GM18907 (cell line): ENCODE measurements around the gene TNRC6C.
"Not testable (repeated sequence)": the region's sequence is repeated elsewhere in the genome, so short reads cannot be mapped to it uniquely, and the experiment has no call there.

Source experiments
- ATAC-seq: cut with Tn5 transposase; IDR thresholded peaks from one replicate; pipeline ENCODE4 v1.9.1; 2021; ENCODE audit warnings: mild to moderate bottlenecking, moderate library complexity; ENCODE audit not compliant: unreplicated experiment

The TNRC6C gene

GRCh38 chr17:78041386-78042179 lies 83.1 kb downstream of the TNRC6C start:
- no peak for ATAC-seq

GRCh38 chr17:78042542-78042941 lies 84.0 kb downstream of the TNRC6C start:
- ATAC-seq, result no peak

- no peak for ATAC-seq
Observed at GRCh38 chr17:78043031-78043430, 84.5 kb downstream of the TNRC6C start.

GRCh38 chr17:78044280-78044835 lies 85.9 kb downstream of the TNRC6C start:
- ATAC-seq, result no peak

- ATAC-seq, result no peak
Observed at GRCh38 chr17:78045316-78045715, 86.8 kb downstream of the TNRC6C start.

- ATAC-seq, result no peak
Observed at GRCh38 chr17:78046923-78047322, 88.4 kb downstream of the TNRC6C start.

- ATAC-seq, result no peak
Observed at GRCh38 chr17:78048346-78049292, 90.1 kb downstream of the TNRC6C start.

- no peak for ATAC-seq
Observed at GRCh38 chr17:78049609-78050008, 91.1 kb downstream of the TNRC6C start.

GRCh38 chr17:78051186-78051972 lies 92.9 kb downstream of the TNRC6C start:
- ATAC-seq, result no peak

- ATAC-seq, result no peak
Observed at GRCh38 chr17:78053777-78054468, 95.4 kb downstream of the TNRC6C start.

GRCh38 chr17:78057113-78057740 lies 98.7 kb downstream of the TNRC6C start:
- ATAC-seq, result no peak

- no peak for ATAC-seq
Observed at GRCh38 chr17:78058001-78058400, 99.5 kb downstream of the TNRC6C start.

GRCh38 chr17:78058581-78058980 lies 100.1 kb downstream of the TNRC6C start:
- ATAC-seq, result no peak

- no peak for ATAC-seq
Observed at GRCh38 chr17:78062596-78062995, 104.1 kb downstream of the TNRC6C start.

GRCh38 chr17:78063489-78063888 lies 105.0 kb downstream of the TNRC6C start:
- no peak for ATAC-seq

GRCh38 chr17:78064708-78065107 lies 106.2 kb downstream of the TNRC6C start:
- no peak for ATAC-seq

- ATAC-seq, result not testable (repeated sequence)
Observed at GRCh38 chr17:78066976-78067375, 108.5 kb downstream of the TNRC6C start.

GRCh38 chr17:78069695-78070094 lies 111.2 kb downstream of the TNRC6C start:
- no peak for ATAC-seq

GRCh38 chr17:78072961-78073360 lies 114.5 kb downstream of the TNRC6C start:
- no peak for ATAC-seq

GRCh38 chr17:78075011-78075410 lies 116.5 kb downstream of the TNRC6C start:
- ATAC-seq, result no peak
